GM20000 (cell line): ENCODE data around the gene RARS1.

Source experiments
- DNase-seq: peaks from one replicate; pipeline ENCODE4 v3.0.0; 2012; ENCODE audit warnings: low spot score
- TF ChIP-seq, protein P1 (sequence below): IDR thresholded peaks from 2 replicates; pipeline ENCODE4 v1.5.1; 2012; ENCODE audit warnings: mild to moderate bottlenecking, control low read depth; ENCODE audit errors: extremely low read depth, missing control alignments

The RARS1 gene

GRCh38 chr5:168553377-168554130, 67.3 kb downstream of the RARS1 start:
- TF ChIP-seq, protein P1, sequence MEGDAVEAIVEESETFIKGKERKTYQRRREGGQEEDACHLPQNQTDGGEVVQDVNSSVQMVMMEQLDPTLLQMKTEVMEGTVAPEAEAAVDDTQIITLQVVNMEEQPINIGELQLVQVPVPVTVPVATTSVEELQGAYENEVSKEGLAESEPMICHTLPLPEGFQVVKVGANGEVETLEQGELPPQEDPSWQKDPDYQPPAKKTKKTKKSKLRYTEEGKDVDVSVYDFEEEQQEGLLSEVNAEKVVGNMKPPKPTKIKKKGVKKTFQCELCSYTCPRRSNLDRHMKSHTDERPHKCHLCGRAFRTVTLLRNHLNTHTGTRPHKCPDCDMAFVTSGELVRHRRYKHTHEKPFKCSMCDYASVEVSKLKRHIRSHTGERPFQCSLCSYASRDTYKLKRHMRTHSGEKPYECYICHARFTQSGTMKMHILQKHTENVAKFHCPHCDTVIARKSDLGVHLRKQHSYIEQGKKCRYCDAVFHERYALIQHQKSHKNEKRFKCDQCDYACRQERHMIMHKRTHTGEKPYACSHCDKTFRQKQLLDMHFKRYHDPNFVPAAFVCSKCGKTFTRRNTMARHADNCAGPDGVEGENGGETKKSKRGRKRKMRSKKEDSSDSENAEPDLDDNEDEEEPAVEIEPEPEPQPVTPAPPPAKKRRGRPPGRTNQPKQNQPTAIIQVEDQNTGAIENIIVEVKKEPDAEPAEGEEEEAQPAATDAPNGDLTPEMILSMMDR, result no peak
- no peak for DNase-seq

DNA sequence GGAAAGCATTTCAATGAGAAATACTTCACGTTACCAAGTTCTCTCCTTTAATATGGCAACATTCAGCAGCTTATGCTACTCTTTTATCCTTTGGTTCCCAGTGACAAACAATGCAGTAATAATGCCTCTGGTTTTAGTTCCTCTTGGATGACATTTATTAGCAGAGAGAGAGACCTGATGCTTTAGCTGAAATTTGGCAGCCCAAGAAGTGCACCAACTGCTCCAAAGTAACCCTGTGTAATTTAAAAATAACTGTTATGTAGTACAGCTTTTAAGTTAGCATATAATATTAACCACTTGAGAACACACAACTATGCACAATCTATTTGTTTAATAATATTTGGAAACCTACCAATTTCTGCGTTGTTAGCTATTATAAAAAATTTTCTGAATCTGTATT, 71.1 kb downstream of the RARS1 start:
- DNase-seq, result no peak
- TF ChIP-seq, protein P1, result no peak

- TF ChIP-seq, protein P1, result no peak
- no peak for DNase-seq
These were observed 76.0 kb downstream of the RARS1 start for GRCh38 chr5:168562279-168562678.

DNA sequence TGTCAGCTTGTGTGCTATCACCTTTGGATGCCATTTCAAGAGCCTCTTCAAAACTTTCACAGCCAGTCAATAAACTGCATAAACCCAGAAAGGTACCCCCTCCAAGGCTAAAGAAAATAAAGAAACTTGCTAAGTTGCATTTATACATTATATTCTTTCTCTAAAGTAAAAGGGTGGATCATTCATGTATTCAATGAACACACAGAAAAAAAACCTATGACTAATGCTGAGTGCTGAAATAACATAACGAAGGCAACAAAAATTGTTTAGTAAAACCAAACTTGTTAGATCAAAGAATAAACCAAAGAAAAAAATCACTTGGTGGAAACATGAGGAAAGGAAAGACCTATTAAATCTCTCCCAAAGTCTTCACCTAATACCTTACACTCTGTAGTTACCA, 77.7 kb downstream of the RARS1 start:
- DNase-seq, result no peak

GRCh38 chr5:168568738-168569137, 82.5 kb downstream of the RARS1 start:
- no peak for DNase-seq
- TF ChIP-seq, protein P1, result no peak

More for the DNA sequence above, 77.7 kb downstream of the RARS1 start:
- TF ChIP-seq, protein P1, result no peak
